Measurements from ENCODE around the gene ADAMTS4.

Gene ADAMTS4

DNA sequence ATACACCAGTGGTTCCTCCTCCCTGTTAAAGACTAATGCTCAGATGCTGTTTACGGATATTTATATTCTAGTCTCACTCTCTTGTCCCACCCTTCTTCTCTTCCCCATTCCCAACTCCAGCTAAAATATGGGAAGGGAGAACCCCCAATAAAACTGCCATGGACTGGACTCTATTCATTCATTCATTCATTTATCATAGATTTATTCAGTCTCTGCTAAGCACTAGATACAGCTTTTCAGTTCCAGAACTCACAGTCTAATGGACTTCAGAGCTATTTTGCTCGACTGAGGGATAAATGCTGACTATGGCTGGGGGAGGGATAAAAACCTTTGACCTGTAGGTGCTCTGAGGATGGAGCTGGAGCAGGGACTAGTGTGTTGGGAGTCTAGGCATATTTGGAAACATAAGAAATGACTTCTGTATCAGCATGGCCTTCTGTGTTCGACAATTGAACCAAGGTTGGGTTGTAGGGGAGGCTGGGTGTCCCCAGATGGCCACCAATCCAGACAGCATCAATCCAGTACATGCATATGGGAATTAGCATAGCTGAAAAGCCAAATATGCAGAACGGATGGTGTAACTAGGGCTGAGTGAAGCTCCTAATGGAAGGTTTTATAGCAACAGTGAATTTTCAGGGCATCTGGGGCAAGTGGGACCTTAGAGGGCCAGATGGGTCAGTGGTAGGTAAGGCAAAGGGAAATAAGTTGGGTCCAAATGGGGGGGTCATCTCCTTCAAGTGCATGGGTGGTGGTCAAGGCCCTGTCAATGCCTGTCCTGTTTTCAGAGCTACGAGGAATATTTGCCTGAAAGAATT lies 20.4 kb upstream of the ADAMTS4 start:
- DNase-seq = no peak

DNA sequence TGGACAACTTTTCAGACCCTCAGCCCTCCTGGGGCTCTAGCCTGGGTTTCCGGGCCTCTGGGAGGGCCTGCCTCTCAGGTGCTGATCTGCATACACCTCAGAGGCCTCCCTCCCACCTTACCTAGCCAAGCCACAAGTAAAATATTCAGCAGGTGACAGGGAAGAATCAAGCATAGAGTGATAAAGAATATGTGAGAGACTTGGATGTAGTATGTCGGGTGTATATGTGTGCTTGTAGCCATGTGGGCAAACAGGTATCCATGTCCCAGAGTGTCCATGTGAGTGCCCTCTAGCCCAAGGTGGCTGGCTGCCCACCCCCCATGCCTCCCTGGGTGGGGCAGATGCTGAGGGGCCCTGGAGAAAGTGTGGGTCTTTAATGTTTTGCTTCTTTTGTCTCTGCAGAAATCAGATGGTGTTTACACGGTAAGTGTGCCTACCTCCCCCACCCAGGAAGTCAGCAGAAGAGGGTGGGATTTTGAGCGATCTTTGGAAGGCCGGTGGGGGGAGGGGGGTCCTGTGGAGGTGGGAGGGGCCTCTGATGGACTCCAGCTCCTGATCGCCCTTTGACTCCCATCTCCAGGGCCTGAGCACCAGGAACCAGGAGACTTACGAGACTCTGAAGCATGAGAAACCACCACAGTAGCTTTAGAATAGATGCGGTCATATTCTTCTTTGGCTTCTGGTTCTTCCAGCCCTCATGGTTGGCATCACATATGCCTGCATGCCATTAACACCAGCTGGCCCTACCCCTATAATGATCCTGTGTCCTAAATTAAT lies 19.6 kb upstream of the ADAMTS4 start:
- DNase-seq = no peak

DNA sequence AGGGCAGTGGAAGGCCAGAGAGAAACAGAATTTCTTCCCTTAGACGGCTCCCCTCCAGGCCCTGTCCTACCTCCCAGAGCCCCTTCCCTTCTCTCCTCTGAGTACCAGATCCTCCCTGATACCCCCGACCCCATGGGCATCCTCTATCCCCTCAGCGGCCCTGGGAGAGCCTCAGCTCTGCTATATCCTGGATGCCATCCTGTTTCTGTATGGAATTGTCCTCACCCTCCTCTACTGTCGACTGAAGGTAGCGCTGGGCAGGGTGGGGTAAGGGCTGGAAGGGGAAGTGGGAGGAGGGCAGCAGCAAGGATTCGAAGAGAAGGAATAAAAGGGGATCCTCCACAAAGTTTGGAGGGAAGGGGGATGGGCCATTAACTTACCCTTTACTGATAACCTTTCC lies 19.0 kb upstream of the ADAMTS4 start:
- DNase-seq = no peak

DNA sequence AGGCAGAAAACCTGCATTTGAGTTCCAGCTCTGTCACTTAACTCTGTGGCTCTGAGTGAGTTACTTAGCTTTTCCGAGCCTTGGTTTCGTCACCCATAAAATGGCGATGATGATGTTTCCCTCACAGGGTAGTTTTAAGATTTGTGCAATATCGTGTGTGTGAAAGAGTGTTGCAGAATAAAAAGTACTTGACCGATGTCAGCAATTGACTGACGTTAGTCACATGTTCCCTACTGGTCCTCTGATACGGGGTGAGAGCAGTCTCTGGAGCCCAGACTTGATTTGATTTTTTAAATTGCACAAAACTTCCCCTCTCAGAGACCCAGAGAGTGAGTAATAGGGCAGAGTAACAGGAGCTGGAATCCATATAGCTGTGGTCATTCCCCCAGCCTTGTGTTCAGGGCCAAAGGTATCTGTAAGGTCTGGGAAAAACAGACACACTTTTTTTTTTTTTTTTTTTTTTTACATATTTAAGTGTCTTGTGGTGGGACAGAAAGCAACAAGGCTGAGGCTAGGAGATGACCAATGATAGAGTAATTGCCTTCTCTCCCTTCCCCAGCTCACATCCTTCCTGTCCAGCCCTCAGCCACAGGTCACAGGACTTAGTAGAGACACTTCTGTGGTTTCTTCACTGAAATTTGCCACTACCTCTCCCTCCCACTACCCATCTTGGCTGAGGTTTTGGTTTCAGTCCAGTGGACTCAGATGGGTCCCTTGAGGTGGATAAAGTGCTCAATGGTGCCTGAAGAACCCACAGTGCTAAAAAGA lies 18.3 kb upstream of the ADAMTS4 start:
- no peak for DNase-seq

DNA sequence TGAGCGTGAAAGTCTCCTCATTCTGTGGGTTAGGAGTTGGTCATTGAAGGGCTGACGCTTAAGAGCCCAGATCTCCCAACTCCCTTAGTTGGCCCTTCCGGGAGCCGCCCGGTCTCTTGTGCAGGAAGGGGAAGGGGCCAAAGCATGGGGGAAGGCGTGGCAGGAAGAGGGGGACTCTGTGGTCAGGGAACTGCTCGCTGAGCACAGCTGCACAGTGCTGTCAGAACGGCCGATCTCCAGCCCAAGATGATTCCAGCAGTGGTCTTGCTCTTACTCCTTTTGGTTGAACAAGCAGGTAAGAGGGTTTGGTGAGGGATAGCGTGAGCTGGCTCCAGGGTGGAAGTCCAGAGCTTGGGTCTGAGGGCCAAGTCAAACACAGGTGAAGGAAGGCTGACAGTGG lies 16.2 kb upstream of the ADAMTS4 start, which contains the start of gene FCER1G:
Gene FCER1G, plus strand, starts transcription at position 220 of the 400 bp plus-strand sequence. Its CDS starts 27 bp downstream, at position 247.
- no peak for DNase-seq

DNA sequence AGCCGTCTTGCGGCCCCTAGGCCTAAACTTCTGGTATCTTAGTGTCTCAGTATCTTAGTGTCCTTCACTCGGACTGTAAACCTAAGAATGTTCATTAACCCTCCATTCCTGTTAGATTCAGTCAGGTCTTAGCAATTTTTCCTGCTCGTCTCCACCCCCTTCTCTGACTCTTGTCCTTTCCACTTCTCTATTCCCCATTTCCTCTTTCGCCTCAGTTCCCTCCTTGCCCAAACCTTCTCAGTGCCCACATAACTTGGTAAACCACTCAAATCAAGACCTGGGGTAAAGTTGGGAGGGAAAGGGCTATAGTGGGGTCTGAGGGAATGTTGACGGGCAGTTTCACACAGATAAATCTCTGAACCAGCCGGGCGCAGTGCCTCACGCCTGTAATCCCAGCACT lies 15.5 kb upstream of the ADAMTS4 start:
- no peak for DNase-seq

DNA sequence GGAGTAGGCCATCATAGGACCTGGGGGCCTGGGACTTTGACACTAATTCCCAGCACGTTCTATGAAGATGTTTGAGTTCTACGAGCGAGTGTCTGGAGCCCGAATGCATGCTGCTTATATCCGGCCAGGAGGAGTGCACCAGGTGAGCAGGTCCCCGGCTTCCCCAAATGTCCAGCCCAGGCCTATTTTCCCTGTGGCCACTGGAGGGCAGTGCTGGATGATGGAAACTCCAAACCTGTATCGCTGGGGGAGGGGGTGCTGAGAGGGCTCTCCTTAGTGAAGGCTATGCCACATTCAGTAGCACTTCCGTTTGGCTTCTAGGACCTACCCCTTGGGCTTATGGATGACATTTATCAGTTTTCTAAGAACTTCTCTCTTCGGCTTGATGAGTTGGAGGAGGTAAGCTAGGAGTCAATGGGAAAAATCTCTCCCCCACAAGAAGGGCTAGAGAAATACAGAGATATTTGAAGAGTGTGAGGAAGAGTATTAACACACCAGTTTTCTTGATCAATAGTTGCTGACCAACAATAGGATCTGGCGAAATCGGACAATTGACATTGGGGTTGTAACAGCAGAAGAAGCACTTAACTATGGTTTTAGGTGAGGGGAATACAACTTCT lies 11.0 kb upstream of the ADAMTS4 start:
- peak; percentile 24 to 60 (median 36) for DNase-seq

DNA sequence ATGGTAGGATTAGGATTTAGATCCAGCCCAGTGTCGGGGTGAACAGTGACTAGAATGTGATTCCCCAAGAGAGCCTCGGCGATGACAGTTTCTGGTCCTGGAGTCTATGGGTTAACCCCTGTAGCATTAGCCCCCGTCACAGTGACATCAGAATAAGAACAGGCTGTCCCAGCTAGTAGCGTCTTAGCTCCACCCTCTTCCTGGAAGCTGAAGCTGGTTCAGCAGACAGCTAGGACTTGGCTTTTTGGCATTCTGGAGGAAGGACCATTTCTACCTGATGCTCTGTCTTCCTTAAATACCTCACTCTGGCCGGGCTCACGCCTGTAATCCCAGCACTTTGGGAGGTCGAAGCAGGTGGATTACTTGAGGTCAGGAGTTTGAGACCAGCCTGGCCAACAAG lies 8.3 kb upstream of the ADAMTS4 start:
- no peak for DNase-seq

DNA sequence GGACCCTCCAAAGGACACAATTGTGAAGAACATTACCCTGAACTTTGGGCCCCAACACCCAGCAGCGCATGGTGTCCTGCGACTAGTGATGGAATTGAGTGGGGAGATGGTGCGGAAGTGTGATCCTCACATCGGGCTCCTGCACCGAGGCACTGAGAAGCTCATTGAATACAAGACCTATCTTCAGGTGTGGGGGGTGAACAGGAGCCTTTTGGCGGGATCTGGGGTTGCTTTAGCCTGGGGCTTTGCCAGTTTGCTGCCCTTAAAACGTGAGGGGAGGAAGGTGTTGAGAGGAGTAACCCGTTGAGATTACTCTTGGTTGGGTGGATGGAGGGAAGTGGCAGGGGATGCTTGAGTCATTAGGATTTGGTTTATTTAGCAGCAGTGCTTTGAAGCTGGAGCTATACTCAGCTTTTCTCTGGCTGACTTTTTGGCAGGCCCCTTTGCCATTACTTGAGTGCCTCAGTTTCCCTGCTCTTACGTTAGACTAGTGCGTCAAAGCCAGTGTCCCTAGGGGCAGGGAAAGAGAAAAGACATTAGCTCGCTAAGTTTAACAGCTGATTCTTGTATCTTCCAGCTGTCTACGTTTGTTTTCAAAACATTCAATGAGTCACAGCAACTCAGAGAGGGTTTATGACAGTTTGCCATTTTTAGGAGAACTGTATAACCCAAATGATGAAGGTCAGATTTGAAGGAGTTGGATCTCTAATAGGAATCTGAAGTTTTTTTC lies 7.7 kb upstream of the ADAMTS4 start:
- DNase-seq = no peak

DNA sequence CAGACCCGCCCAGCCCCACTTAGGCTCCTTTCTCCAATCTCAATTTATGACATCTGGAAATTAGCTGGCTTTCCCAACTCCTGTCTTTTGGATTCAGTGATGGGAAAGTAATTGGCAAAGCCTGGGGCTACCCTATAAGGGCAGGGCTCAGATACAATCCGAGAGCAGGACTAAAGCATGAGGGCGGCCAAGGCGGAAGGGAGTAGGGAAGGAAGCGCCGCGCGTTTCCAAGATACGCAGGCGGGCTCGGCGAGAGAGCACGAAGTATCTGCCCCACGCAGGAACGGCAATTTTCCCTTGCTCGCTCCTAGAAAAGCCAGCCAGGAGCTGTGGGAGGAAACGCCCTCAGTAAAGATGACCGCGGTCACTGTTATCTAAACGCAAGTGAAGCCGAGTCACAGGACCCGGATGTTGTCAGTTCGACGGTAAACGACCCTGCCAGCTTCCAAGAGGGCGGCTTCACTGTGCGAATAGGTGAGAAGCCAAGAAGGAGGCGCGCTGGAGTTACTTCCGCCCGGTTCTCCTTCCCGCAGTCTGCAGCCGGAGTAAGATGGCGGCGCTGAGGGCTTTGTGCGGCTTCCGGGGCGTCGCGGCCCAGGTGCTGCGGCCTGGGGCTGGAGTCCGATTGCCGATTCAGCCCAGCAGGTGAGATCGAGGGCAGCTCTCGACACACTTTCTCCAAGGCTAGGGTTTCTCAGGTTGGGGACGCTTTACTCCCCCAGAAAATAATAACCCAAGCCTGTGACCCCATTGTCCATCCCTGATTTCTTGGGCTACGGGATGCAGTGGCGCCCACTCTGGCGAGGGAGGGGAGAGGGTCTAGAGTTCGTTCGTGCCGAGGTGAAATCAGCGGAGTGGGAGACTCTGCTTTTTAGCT lies 3.2 kb upstream of the ADAMTS4 start, which contains the start of gene NDUFS2:
Gene NDUFS2, plus strand, starts transcription at position 532 of the 877 bp plus-strand sequence. Its CDS starts 19 bp downstream, at position 551.
- DNase-seq = peak; percentile 79 to 88 (median 86)

DNA sequence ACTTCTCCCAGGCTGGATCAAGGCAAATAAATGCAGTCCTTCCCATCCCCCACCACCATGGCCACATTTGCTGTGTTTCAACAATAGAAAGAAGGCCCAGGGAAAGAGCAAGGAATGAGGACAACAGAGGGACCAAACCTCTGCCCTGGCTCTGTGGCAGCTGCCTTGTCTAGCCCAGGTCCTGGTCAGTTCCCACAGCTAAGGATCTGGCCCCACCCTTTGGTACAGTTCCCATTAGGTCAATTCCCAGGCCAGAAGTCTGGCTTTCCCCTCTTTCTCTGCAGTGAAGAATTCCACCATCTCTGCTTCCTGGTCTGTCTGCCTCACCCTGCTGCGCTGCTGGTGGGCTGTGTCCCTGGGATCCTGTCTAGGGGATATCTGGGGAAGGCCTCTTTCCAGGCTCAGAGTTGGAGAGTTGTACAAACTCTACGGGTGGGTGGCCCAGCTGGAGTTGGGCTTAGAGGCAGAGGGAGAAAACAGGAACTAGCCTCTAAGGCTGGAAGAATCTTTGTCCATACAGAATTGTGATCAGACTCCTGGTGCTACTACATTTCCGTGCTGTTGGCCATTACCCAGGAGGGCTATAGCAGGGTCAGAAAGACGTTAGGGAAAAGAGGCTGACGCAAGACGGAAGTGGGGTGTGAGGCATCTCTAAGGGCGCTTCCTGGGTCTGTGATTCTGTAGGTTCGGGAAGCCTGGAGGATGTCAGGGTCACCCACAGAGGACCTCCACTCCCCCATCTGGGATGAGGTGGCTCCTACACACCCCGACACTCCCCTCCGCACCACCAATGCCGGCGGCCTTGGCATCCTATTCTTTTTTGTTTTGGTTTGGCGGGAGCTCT lies 2.4 kb upstream of the ADAMTS4 start:
- no peak for DNase-seq

DNA sequence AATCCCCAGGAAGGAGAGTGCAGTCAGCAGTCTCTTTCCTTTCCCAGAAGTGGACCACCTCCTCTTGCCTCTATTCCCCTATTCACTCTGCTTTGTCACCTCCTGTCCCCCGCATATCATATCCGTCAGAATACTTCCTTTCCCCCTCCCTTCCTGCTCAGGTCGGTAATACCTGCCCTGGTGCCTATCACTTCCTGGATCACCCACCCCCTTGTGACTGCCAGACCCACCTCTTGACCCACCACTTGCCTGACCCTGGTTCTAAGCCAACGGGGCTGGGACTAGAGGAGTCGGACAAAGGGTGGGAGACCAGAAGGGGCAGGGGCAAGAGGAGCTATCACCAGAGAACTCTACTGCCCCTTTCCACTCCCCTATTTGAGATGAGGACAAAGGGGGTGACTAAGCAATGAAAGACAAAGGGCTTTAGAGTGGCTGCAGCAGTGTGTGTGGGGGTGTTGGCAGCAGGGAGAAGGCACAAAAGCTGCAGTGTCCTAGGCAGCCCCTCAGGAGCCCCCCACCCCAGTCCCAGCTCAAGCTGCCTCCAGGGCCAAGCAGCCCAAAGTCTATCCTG lies 1.7 kb upstream of the ADAMTS4 start:
- DNase-seq = no peak

DNA sequence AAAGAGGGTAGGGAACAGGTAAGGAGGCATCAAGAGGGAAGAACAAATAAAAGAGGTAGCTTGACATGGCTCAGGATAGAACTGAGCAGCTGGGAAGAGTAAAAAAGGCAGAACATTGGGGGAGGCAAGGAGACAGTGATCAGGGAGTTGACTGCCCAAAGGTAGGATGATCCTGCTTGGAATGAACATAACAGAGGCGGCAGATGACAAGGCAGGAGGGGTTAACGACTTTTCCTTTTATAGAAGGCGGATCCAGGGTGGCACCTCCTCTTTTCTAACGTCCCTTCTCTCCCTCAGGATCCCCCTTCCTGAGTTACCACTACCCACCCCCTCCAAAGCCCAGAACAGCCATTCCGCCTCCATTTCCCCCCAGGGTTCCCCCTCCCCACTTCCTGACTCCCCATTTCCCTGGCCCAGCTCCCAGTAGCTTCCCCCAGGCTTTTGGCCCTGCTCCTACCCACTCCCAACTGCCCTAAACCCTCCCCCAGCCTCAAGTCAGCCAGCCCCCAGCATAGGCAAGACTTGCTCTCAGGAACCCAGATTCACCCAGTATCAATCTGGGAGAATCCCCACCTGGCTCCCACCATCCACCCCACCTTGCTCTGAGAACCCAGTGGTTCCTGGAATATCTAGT lies 769 bp upstream of the ADAMTS4 start:
- DNase-seq = no peak

DNA sequence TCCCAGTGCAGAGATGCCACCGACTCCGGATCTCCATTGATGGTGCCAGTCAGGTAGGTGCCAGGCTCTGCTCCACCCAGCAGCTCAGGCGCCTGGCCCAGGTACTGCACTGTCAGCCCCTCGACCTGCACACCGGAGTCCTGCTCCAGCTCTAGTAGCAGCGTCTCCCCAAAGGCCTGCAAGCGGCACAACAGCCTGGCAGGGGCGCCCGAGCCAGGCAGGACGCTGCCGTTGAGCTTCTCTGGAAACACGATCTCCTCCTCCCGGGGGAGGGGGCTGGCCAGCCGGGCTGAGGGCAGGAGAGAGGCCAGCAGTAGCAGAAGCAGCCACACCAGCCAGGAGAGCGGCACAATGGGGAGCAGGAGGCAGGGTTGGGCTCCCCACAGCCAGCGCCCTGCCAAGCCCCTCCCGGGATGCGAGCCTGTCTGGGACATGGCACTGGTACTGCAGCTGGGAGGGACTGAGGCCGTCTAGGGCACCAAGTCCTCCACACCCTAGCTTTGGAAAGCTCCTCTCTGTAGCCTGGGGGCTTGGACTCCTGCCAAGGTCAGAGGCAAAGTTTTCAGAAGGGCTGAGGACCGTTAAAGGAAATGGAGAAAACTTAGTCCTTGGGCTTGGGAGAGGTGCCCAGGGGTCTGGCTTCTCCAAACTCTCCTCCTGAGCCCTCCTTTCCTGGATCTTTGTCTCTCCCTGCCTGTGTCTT lies 509 bp downstream of the ADAMTS4 start:
- no peak for DNase-seq

DNA sequence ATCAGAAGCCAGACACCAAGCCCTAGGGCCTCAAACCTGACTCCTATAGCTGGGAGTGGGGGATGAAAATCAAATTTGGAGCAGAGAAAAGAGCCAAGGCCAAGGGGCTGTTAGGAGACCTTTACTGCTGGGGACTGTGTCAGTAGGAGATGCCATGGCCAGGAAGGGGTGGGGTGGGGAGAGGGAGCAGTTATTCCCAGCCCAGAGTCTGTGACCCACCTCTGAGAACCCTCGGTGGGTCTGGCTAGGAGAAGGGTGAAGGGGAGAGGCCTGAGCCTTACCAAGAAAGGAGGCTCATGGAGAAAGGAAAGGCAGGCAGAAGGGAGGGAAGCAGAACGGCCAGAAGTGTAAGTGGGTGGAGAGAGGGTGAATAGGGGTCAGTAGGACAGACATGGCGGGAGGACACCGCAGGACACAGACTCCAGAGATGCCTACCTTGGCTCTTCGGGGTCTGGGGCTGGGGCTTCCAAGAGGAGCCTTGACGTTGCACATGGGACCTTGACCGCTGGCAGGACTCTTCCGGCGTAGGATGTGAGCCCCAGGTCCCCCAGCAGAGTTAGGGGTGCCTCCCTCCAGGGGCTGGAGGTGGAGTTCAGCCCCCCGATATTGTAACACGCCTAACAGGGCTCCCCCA lies 1.2 kb downstream of the ADAMTS4 start:
- DNase-seq = no peak

DNA sequence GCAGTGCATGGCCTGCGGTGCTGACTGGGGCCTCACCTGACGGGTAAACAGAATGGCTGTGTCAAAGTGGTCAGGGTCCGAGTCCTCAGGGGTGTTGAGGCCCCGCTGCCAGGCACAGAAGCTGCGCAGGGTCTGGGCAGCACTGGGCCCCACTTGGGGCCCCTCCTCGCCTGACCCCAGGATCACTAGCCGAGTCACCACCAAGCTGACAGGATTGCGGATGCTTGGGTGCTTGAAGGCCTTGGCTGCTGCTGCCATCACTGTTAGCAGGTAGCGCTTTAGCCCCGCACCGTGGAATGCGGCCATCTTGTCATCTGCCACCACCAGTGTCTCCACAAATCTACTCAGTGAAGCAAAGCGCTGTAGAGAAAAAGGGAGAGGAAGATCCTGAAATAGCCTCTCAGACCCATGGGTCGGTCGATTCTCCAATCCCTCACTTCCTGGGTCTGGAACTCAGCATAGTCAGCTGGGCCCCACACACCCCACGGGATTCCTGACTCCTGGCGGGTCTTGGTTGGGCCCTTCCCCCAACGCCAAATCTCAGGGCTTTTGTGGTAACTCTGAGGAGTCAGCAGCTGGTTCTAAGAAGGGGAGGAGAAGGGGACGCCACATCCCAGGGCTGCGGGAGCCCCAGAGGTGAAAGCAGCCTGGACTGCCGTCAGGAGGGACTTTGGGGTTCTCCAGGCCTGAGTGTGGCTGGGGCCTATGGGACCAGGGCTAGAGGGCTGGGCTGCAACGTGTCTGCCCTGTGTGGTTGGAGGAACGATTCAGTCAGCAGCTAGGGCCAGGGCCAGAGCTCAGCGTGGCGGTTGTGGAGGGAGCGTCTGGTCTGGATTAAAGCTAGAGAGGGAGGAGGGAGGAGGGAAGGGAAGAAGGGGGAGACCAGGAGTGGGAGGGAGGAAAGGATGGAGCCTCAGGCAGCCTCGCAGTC lies 2.1 kb downstream of the ADAMTS4 start:
- no peak for DNase-seq

DNA sequence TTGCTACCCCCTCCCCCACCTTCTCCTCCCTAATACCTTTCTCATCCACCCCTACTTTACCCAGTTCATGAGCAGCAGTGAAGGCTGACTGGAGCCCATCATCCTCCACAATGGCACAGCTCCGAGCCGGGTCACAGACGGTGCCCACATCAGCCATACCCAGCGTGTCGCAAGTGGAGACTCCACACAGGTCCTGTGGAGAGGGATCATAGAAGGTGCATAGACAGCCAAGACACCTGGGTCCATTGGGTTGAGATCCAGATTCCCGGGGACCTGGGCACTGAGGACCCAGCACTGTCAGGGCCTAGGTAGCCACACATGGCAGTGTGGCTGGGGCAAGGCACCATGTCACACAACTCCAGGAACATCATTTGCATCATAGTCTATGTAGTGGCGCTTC lies 2.7 kb downstream of the ADAMTS4 start:
- no peak for DNase-seq

All from activated naive CD4-positive, alpha-beta T cell (primary cell).